GM18517 (cell line): ENCODE measurements around the gene PITPNM3.
"Not testable (repeated sequence)": the region's sequence is repeated elsewhere in the genome, so short reads cannot be mapped to it uniquely, and the experiment has no call there.

ENCODE experiments used
- ATAC-seq: cut with Tn5 transposase; IDR thresholded peaks from one replicate; pipeline ENCODE4 v1.9.1; 2021; ENCODE audit warnings: mild to moderate bottlenecking, moderate library complexity; ENCODE audit not compliant: unreplicated experiment

Gene PITPNM3

GRCh38 chr17:6482796-6483195, 73.6 kb downstream of the PITPNM3 start:
- not testable (repeated sequence) for ATAC-seq

GRCh38 chr17:6482105-6482455, 74.3 kb downstream of the PITPNM3 start:
- no peak for ATAC-seq

GRCh38 chr17:6480303-6480675, 76.1 kb downstream of the PITPNM3 start:
- no peak for ATAC-seq

GRCh38 chr17:6479622-6480302, 76.6 kb downstream of the PITPNM3 start:
- ATAC-seq = no peak

GRCh38 chr17:6478486-6478885, 77.9 kb downstream of the PITPNM3 start:
- no peak for ATAC-seq

- no peak for ATAC-seq
Measured at GRCh38 chr17:6477831-6478383, 78.4 kb downstream of the PITPNM3 start.

- ATAC-seq = no peak
Measured at GRCh38 chr17:6476810-6477179, 79.6 kb downstream of the PITPNM3 start.

GRCh38 chr17:6476076-6476809, 80.1 kb downstream of the PITPNM3 start:
- no peak for ATAC-seq

- ATAC-seq = no peak
Measured at GRCh38 chr17:6475411-6475810, 80.9 kb downstream of the PITPNM3 start.

- no peak for ATAC-seq
Measured at GRCh38 chr17:6474906-6475305, 81.4 kb downstream of the PITPNM3 start.

- ATAC-seq = no peak
Measured at GRCh38 chr17:6474376-6474775, 82.0 kb downstream of the PITPNM3 start.

GRCh38 chr17:6473128-6473767, 83.1 kb downstream of the PITPNM3 start:
- ATAC-seq = no peak

- no peak for ATAC-seq
Measured at GRCh38 chr17:6472517-6472916, 83.8 kb downstream of the PITPNM3 start.

- no peak for ATAC-seq
Measured at GRCh38 chr17:6471531-6472465, 84.6 kb downstream of the PITPNM3 start.

GRCh38 chr17:6470751-6471521, 85.4 kb downstream of the PITPNM3 start:
- ATAC-seq = no peak

GRCh38 chr17:6470146-6470718, 86.1 kb downstream of the PITPNM3 start:
- ATAC-seq = no peak

- ATAC-seq = no peak
Measured at GRCh38 chr17:6468051-6468790, 88.1 kb downstream of the PITPNM3 start.

GRCh38 chr17:6467567-6467966, 88.8 kb downstream of the PITPNM3 start:
- ATAC-seq = no peak
